ENCODE data around the gene NUP85. TPM values are rescaled to one million over a fixed set of nuclear protein-coding genes. Genes with fewer than 3 reads are reported as not detected.

NUP85 gene
- total RNA-seq, 1 experiment from 2014 or later = 141 TPM

- Histone ChIP-seq H3K27ac (ENCODE audit: low read length) (peak overlapping the region; percentile 78), H3K4me1 (ENCODE audit: control insufficient read depth, insufficient read depth, low read length) (peaks cover 36% of the 10 kb centered on the region), H3K9me3 (ENCODE audit: control insufficient read depth, insufficient read depth, low read depth, low read length) (no peaks in the 10 kb centered on the region), H3K27me3 (ENCODE audit: control insufficient read depth, insufficient read depth, low read length) (no peaks in the 10 kb centered on the region), H3K36me3 (ENCODE audit: control insufficient read depth, insufficient read depth, low read length) (no peaks in the 10 kb centered on the region), H3K4me3 (ENCODE audit: low read depth in 2 of 2, low read length in 2 of 2) (peak overlapping the region; percentile 81 to 86)
- DNase-seq (ENCODE audit: low read depth, low spot score) (no peak), ATAC-seq (peak; percentile 81)
- intact Hi-C loops (cut with micrococcal nuclease; ENCODE audit: unreplicated experiment) (no loop called here), in situ Hi-C loops (cut with HindIII; ENCODE audit: low pct_unique_long_range_greater_than_20kb, low sequenced_read_pairs) (no loop called here)
- no TSS peak for BruUV-seq (replicated peaks)
- TF ChIP-seq SIN3A (IDR thresholded peaks at IDR 0.05; ENCODE audit: borderline replicate concordance, insufficient read depth, low read depth, low read length) (peak; percentile 62; the same call in 1 of the 2 replicates), POLR2AphosphoS5 (IDR thresholded peaks at IDR 0.05; ENCODE audit: low read depth, low read length) (no peak)
- TF ChIP-seq, protein P1, sequence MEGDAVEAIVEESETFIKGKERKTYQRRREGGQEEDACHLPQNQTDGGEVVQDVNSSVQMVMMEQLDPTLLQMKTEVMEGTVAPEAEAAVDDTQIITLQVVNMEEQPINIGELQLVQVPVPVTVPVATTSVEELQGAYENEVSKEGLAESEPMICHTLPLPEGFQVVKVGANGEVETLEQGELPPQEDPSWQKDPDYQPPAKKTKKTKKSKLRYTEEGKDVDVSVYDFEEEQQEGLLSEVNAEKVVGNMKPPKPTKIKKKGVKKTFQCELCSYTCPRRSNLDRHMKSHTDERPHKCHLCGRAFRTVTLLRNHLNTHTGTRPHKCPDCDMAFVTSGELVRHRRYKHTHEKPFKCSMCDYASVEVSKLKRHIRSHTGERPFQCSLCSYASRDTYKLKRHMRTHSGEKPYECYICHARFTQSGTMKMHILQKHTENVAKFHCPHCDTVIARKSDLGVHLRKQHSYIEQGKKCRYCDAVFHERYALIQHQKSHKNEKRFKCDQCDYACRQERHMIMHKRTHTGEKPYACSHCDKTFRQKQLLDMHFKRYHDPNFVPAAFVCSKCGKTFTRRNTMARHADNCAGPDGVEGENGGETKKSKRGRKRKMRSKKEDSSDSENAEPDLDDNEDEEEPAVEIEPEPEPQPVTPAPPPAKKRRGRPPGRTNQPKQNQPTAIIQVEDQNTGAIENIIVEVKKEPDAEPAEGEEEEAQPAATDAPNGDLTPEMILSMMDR (IDR thresholded peaks at IDR 0.05) = peak; percentile 99
- CTCF ChIA-PET = interaction anchor here (0.6 to 2.3 kb wide), 13 partner anchors 9 to 445 kb away, joined by 3 to 21 read pairs (median 4); partner anchors contain the start of genes GGA3, GRB2, MRPS7 and SLC25A19
- POLR2A ChIA-PET = interaction anchor here (0.6 to 1.9 kb wide), 4 partner anchors 9 to 204 kb away, joined by 4 to 9 read pairs (median 6); partner anchors contain the start of genes MRPS7 and SLC25A19
These were observed 65.9 kb downstream of the NUP85 start for GRCh38 chr17:75271233-75271954.

- Histone ChIP-seq H3K36me3 (ENCODE audit: control insufficient read depth, insufficient read depth, low read length) (no peaks in the 10 kb centered on the region), H3K27me3 (ENCODE audit: control insufficient read depth, insufficient read depth, low read length) (no peaks in the 10 kb centered on the region), H3K4me3 (ENCODE audit: low read depth in 2 of 2, low read length in 2 of 2) (peak overlapping the region; percentile 81 to 86), H3K27ac (ENCODE audit: low read length) (peak overlapping the region; percentile 78), H3K4me1 (ENCODE audit: control insufficient read depth, insufficient read depth, low read length) (peaks cover 33% of the 10 kb centered on the region), H3K9me3 (ENCODE audit: control insufficient read depth, insufficient read depth, low read depth, low read length) (no peaks in the 10 kb centered on the region)
- no TSS peak for BruUV-seq (replicated peaks)
- POLR2A ChIA-PET = no interaction called here
- DNase-seq (ENCODE audit: low read depth, low spot score) = no peak
- in situ Hi-C loops (cut with HindIII; ENCODE audit: low pct_unique_long_range_greater_than_20kb, low sequenced_read_pairs) (no loop called here), intact Hi-C loops (cut with micrococcal nuclease; ENCODE audit: unreplicated experiment) (no loop called here)
- no peak for ATAC-seq
- 0 out of 2 replicates have a peak, but pooled peaks have one; percentile 11 for TF ChIP-seq SIN3A (IDR thresholded peaks at IDR 0.05; ENCODE audit: borderline replicate concordance, insufficient read depth, low read depth, low read length)
- TF ChIP-seq POLR2AphosphoS5 (IDR thresholded peaks at IDR 0.05; ENCODE audit: low read depth, low read length) = 0 out of 2 replicates have a peak, but pooled peaks have one; percentile 25
- TF ChIP-seq, protein P1 (IDR thresholded peaks at IDR 0.05) = no peak
- TF ChIP-seq, protein P2, sequence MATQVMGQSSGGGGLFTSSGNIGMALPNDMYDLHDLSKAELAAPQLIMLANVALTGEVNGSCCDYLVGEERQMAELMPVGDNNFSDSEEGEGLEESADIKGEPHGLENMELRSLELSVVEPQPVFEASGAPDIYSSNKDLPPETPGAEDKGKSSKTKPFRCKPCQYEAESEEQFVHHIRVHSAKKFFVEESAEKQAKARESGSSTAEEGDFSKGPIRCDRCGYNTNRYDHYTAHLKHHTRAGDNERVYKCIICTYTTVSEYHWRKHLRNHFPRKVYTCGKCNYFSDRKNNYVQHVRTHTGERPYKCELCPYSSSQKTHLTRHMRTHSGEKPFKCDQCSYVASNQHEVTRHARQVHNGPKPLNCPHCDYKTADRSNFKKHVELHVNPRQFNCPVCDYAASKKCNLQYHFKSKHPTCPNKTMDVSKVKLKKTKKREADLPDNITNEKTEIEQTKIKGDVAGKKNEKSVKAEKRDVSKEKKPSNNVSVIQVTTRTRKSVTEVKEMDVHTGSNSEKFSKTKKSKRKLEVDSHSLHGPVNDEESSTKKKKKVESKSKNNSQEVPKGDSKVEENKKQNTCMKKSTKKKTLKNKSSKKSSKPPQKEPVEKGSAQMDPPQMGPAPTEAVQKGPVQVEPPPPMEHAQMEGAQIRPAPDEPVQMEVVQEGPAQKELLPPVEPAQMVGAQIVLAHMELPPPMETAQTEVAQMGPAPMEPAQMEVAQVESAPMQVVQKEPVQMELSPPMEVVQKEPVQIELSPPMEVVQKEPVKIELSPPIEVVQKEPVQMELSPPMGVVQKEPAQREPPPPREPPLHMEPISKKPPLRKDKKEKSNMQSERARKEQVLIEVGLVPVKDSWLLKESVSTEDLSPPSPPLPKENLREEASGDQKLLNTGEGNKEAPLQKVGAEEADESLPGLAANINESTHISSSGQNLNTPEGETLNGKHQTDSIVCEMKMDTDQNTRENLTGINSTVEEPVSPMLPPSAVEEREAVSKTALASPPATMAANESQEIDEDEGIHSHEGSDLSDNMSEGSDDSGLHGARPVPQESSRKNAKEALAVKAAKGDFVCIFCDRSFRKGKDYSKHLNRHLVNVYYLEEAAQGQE (IDR thresholded peaks at IDR 0.05; ENCODE audit: insufficient read depth in 1 of 2, low read depth in 2 of 2, low read length in 1 of 2) = no peak
- CTCF ChIA-PET = interaction anchor here (1.2 to 2.3 kb wide), 2 partner anchors 10 to 13 kb away, joined by 5 to 8 read pairs; no protein-coding TSS in a partner anchor
These were observed 66.7 kb downstream of the NUP85 start for GRCh38 chr17:75271955-75272847.
